ENCODE results near the gene ICAM1. TPM values are rescaled to one million over a fixed set of nuclear protein-coding genes. Genes with fewer than 3 reads are reported as not detected.

Gene ICAM1
- total RNA-seq, 1 experiment from 2014 or later = 1.7 TPM

DNA sequence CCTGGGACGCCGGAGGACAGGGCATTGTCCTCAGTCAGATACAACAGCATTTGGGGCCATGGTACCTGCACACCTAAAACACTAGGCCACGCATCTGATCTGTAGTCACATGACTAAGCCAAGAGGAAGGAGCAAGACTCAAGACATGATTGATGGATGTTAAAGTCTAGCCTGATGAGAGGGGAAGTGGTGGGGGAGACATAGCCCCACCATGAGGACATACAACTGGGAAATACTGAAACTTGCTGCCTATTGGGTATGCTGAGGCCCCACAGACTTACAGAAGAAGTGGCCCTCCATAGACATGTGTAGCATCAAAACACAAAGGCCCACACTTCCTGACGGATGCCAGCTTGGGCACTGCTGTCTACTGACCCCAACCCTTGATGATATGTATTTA, 14.5 kb downstream of the ICAM1 start:
- ChIA-PET POLR2A (ENCODE audit: low non-redundant PET) (no interaction called here), CTCF (interaction anchor here (0.6 kb wide), 1 partner anchor 285 kb away, joined by 10 read pairs; no protein-coding TSS in a partner anchor)
- DNase-seq (ENCODE audit: low spot score) = no peak
- intact Hi-C loops (cut with micrococcal nuclease; ENCODE audit: unreplicated experiment) = no loop called here
- Histone ChIP-seq H3K4me3 (ENCODE audit: low read depth, low read length, poor library complexity, severe bottlenecking) (no peak overlapping the region), H3K27me3 (replicated peaks; ENCODE audit: insufficient read depth, low read depth, low read length, poor library complexity) (no peaks in the 10 kb centered on the region), H3K27ac (ENCODE audit: low read depth, low read length, poor library complexity, severe bottlenecking) (no peak overlapping the region), H3K4me1 (ENCODE audit: insufficient read depth, low read length, poor library complexity, severe bottlenecking) (peaks cover 33% of the 10 kb centered on the region), H3K36me3 (ENCODE audit: insufficient read depth, low read length, poor library complexity, severe bottlenecking) (no peaks in the 10 kb centered on the region), H3K9me3 (ENCODE audit: low read depth, low read length, poor library complexity, severe bottlenecking) (no peaks in the 10 kb centered on the region)
- BruUV-seq (replicated peaks) = no TSS peak
- TF ChIP-seq EZH2 (IDR thresholded peaks at IDR 0.05; ENCODE audit: borderline replicate concordance, low read depth, low read length, poor library complexity, severe bottlenecking) = no peak
- TF ChIP-seq, protein P1, sequence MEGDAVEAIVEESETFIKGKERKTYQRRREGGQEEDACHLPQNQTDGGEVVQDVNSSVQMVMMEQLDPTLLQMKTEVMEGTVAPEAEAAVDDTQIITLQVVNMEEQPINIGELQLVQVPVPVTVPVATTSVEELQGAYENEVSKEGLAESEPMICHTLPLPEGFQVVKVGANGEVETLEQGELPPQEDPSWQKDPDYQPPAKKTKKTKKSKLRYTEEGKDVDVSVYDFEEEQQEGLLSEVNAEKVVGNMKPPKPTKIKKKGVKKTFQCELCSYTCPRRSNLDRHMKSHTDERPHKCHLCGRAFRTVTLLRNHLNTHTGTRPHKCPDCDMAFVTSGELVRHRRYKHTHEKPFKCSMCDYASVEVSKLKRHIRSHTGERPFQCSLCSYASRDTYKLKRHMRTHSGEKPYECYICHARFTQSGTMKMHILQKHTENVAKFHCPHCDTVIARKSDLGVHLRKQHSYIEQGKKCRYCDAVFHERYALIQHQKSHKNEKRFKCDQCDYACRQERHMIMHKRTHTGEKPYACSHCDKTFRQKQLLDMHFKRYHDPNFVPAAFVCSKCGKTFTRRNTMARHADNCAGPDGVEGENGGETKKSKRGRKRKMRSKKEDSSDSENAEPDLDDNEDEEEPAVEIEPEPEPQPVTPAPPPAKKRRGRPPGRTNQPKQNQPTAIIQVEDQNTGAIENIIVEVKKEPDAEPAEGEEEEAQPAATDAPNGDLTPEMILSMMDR (conservative IDR thresholded peaks at IDR 0.05; ENCODE audit: low read depth, low read length) = no peak

DNA sequence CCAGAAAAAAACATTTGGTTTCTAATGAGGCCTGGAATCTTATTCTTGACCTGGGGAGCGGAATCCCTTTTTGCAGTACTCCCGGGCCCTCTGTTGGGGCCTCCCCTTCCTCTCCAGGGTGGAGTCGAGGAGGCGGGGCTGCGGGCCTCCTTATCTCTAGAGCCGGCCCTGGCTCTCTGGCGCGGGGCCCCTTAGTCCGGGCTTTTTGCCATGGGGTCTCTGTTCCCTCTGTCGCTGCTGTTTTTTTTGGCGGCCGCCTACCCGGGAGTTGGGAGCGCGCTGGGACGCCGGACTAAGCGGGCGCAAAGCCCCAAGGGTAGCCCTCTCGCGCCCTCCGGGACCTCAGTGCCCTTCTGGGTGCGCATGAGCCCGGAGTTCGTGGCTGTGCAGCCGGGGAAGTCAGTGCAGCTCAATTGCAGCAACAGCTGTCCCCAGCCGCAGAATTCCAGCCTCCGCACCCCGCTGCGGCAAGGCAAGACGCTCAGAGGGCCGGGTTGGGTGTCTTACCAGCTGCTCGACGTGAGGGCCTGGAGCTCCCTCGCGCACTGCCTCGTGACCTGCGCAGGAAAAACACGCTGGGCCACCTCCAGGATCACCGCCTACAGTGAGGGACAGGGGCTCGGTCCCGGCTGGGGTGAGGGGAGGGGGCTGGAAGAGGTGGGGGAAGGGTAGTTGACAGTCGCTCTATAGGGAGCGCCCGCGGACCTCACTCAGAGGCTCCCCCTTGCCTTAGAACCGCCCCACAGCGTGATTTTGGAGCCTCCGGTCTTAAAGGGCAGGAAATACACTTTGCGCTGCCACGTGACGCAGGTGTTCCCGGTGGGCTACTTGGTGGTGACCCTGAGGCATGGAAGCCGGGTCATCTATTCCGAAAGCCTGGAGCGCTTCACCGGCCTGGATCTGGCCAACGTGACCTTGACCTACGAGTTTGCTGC, 16.1 kb downstream of the ICAM1 start, which contains the start of gene ICAM4:
Gene ICAM4 (plus strand): TSS at position 153 of the 935 bp plus-strand sequence. CDS start 58 bp downstream, at position 211.
- ChIA-PET POLR2A (ENCODE audit: low non-redundant PET) (interaction anchor here (0.6 kb wide), 1 partner anchor 93 kb away, joined by 3 read pairs; the partner anchor contains the start of gene TYK2), CTCF (no interaction called here)
- DNase-seq (ENCODE audit: low spot score) = peak; percentile 62
- H3K4me3 ChIP-seq (ENCODE audit: low read depth, low read length, poor library complexity, severe bottlenecking) = peak within 1 kb of the TSS; percentile 30
- no peaks in the 10 kb centered on the region for H3K27me3 ChIP-seq (replicated peaks; ENCODE audit: insufficient read depth, low read depth, low read length, poor library complexity)
- intact Hi-C loops (cut with micrococcal nuclease; ENCODE audit: unreplicated experiment) = no loop called here
- peak within 1 kb of the TSS; percentile 26 for H3K27ac ChIP-seq (ENCODE audit: low read depth, low read length, poor library complexity, severe bottlenecking)
- no peaks in the 10 kb centered on the region for H3K9me3 ChIP-seq (ENCODE audit: low read depth, low read length, poor library complexity, severe bottlenecking)
- TF ChIP-seq, protein P1 (conservative IDR thresholded peaks at IDR 0.05; ENCODE audit: low read depth, low read length) = no peak
- no peak for TF ChIP-seq EZH2 (IDR thresholded peaks at IDR 0.05; ENCODE audit: borderline replicate concordance, low read depth, low read length, poor library complexity, severe bottlenecking)
- peaks cover 49% of the 10 kb centered on the region for H3K4me1 ChIP-seq (ENCODE audit: insufficient read depth, low read length, poor library complexity, severe bottlenecking)
- H3K36me3 ChIP-seq (ENCODE audit: insufficient read depth, low read length, poor library complexity, severe bottlenecking) = no peaks in the 10 kb centered on the region
- no TSS peak for BruUV-seq (replicated peaks)

DNA sequence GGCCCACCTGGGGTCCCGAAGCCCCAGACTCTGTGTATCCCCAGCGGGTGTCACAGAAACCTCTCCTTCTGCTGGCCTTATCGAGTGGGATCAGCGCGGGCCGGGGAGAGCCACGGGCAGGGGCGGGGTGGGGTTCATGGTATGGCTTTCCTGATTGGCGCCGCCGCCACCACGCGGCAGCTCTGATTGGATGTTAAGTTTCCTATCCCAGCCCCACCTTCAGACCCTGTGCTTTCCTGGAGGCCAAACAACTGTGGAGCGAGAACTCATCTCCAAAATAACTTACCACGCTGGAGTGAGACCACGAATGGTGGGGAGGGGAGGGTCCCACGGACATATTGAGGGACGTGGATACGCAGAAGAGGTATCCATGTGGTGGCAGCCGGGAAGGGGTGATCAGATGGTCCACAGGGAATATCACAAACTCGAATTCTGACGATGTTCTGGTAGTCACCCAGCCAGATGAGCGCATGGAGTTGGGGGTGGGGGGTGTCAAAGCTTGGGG, 17.8 kb downstream of the ICAM1 start:
- H3K4me1 ChIP-seq (ENCODE audit: insufficient read depth, low read length, poor library complexity, severe bottlenecking) = peaks cover 56% of the 10 kb centered on the region
- TF ChIP-seq EZH2 (IDR thresholded peaks at IDR 0.05; ENCODE audit: borderline replicate concordance, low read depth, low read length, poor library complexity, severe bottlenecking) = no peak
- TF ChIP-seq, protein P1 (conservative IDR thresholded peaks at IDR 0.05; ENCODE audit: low read depth, low read length) = no peak
- H3K27ac ChIP-seq (ENCODE audit: low read depth, low read length, poor library complexity, severe bottlenecking) = peak overlapping the region; percentile 44
- BruUV-seq (replicated peaks) = no TSS peak
- peak overlapping the region; percentile 47 for H3K4me3 ChIP-seq (ENCODE audit: low read depth, low read length, poor library complexity, severe bottlenecking)
- DNase-seq (ENCODE audit: low spot score) = peak; percentile 87
- H3K27me3 ChIP-seq (replicated peaks; ENCODE audit: insufficient read depth, low read depth, low read length, poor library complexity) = peaks cover 13% of the 10 kb centered on the region
- H3K9me3 ChIP-seq (ENCODE audit: low read depth, low read length, poor library complexity, severe bottlenecking) = no peaks in the 10 kb centered on the region
- intact Hi-C loops (cut with micrococcal nuclease; ENCODE audit: unreplicated experiment) = loop anchor here (2.0 kb wide), 1 partner anchor 44 kb away; the partner anchor contains the start of gene RAVER1
- ChIA-PET CTCF (interaction anchor here (1.0 to 3.1 kb wide), 4 partner anchors 19 to 128 kb away, joined by 3 to 15 read pairs (median 5); no protein-coding TSS in a partner anchor), POLR2A (ENCODE audit: low non-redundant PET) (interaction anchor here (0.5 kb wide), 1 partner anchor 26 kb away, joined by 3 read pairs; no protein-coding TSS in a partner anchor)
- H3K36me3 ChIP-seq (ENCODE audit: insufficient read depth, low read length, poor library complexity, severe bottlenecking) = no peaks in the 10 kb centered on the region
